HG03139 (cell line): ENCODE data around the gene PAWR.
"Not testable (repeated sequence)": the region's sequence is repeated elsewhere in the genome, so short reads cannot be mapped to it uniquely, and the experiment has no call there.

Experiments
- ATAC-seq: cut with Tn5 transposase; IDR thresholded peaks from one replicate; pipeline ENCODE4 v1.9.1; 2021; ENCODE audit not compliant: unreplicated experiment

PAWR gene

DNA sequence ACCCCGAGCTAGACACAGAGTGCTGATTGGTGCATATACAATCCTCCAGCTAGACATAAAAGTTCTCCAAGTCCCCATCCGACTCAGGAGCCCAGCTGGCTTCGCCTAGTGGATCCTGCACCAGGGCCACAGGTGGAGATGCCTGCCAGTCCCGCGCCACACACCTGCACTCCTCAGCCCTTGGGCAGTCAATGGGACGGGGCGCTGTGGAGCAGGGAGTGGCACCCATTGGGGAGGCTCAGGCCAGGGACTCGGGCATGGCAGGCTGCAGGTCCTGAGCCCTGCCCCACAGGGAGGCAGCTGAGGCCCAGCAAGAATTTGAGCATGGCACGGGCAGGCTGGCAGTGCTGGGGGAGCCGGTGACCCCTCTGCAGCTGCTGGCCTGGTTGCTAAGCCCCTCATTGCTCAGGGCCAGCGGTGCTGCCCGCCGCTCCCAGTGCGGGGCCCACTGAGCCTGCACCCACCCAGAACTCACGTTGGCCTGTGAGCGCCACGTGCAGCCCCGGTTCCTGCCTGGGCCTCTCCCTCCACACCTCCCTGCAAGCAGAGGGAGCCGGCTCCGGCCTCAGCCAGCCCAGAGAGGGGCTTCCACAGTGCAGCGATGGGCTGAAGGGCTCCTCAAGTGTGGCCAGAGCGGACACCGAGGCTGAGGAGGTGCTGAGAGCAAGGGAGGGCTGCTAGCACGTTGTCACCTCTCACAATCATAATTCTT lies 136.7 kb downstream of the PAWR start:
- no peak for ATAC-seq

- ATAC-seq = no peak
These were observed 138.6 kb downstream of the PAWR start for GRCh38 chr12:79552192-79552591.

DNA sequence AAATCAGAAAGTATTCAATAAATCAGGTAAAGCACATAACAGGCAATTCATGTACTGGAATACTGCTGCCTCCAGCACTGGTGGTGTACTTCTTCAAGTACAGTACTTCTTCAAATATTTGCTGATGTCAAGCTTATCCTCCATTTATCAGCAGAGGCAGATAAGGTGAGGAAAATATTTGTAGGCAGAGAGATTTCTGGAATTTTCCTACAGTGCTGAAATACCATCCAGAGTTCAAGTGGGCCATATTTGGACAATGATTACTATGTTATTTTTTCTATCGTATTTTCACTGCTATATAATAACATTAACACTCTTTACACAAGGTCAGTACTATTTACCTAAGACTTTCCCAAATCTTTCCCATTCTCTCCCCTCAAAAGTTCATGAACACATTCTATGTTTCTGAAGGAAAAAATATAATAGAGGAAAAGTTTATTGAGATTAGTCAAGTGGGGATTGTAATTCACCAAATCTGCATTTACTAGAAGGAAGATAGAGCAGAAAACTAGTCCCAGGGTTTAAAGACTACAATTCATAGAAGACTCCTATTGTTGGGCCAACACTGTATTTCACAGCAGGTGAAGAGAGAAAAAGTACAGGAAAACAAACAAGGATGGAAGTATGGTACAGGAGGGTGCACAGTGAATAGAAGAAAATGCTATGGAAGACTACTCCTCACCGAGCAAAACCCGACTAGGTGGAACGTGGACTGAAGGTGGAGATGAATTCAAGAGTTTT lies 141.1 kb downstream of the PAWR start:
- ATAC-seq = no peak

DNA sequence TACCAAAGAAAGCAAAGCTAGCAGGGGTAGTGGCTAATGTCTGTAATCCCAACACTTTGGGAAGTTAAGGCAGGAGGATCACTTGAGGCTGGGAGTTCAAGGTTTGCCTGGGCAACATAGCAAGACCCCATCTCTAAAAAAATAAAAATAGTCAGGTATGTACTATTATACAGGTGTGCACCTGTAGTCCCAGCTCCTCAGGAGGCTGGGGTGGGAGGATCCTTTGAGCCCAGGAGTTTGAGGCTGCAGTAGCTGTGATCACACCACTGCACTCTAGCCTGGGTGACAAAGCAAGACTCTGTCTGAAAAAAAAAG lies 142.2 kb downstream of the PAWR start:
- no peak for ATAC-seq

- ATAC-seq = peak; percentile 78
These were observed 142.8 kb downstream of the PAWR start for GRCh38 chr12:79547735-79548609.

DNA sequence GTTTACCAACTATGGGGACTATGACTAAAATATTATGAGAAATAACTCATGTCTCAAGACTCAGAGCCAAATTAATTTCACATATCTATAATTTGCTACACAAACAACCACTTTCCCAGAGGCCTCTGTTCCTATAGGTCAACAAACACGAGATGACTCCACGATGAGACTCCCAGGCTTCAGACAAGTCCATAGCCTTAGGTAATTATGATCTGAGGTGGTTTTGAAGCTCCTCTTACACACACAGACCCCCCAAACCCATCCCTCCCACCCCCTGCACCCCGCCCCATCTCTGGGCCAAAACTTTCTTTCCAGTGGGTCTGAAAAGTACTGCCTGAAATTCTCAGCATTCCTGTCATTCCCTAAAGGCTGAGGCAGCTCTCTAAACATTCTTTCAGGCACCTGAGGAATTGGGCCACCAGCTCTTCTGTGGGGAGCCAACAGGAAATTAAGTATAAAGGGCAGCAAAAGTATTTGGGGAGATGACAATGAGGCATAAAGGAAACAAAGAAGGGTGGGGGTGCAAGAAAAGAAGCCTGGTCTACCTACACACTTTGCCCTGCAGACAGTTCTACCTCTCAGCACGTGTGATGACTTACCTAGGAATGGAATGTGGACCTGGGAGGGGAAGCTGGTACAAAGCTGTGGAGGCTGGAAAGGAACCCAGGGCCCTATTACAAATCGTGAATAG lies 143.6 kb downstream of the PAWR start:
- no peak for ATAC-seq

- no peak for ATAC-seq
These were observed 144.2 kb downstream of the PAWR start for GRCh38 chr12:79546466-79547043.

GRCh38 chr12:79544439-79544838 lies 146.3 kb downstream of the PAWR start:
- ATAC-seq = not testable (repeated sequence)

- no peak for ATAC-seq
These were observed 153.1 kb downstream of the PAWR start for GRCh38 chr12:79537675-79538074.

DNA sequence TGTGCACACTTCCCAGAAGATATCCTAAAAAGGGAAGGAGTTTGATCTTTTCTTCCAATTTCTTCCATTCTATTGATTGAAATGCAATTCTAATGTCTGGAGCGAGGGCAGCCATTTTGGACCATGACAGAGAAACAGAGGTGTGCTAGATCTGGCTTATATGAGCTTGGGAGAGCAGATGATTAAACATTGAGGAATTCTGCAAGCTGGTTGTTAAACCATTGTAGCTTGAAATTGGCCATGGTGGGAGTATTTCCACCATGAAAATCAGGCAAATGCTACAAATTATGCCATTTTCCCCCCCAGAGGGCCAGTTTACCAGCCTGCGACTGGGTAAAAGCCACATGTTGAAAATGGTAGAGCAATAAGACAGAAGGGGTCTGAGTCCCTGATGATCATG lies 155.0 kb downstream of the PAWR start:
- no peak for ATAC-seq
